ENCODE data around the gene CCN5.

The CCN5 gene

GRCh38 chr20:44738813-44739477 is 23.8 kb downstream of the CCN5 start:
- DNase-seq = peak; percentile 10 to 31

DNA sequence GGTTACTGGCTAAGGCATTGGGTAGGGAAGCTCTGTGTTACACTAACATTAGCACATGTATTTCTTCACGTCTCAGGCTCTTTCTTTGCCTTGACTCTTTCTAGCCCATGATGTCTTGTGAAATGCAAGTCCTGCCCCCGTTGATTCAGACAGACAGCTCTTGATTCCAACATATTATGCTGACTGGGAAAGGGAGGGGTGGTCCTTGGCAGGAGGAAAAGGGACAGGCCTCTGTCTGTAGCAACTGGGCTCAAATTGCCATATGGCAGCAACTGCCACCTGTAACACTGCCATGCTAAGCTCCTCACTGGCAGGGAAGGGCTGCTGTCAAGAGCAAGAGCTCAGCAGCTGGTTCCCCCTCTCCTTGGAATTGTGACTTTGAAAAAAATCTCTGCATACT is 24.8 kb downstream of the CCN5 start:
- DNase-seq = no peak

DNA sequence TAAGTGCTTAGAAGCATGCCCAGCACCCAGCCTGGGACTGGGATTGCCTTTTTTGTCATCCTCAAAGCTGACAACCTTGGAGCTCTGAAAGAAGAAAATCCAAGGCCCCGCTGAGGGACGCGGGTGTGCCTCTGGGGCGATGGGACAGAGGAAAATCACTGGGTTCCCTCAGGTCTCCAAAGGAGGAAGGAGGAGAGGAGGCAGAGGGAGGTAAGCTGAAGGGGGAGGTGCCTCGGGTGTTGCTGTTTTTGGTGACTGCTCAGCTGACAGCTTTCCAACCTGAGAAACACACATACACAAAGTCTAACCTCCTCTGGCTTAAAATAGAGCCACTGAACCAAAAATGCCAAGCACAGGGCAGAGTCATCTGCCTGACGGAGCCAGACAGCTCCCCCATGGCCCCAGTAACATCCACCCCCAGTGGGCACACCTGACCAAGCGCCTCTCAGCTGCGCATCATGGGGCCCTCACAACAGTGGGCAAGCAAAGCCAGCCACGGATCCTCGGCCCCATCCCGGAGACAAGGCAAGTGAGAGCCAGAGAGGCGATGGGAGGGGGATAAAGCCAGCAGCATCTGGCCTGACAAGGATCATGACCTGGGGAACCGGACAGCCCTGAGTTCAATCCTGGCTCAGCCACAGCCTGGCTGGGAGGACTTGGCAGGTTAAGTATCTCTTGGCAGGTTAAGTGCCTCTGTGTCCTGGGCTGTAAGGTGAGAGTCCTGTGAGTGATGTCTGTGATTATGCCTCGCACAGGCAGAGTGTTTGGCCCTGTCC is 27.3 kb downstream of the CCN5 start:
- no peak for DNase-seq

GRCh38 chr20:44743080-44743701 is 28.0 kb downstream of the CCN5 start:
- no peak for DNase-seq

- no peak for DNase-seq
Observed at GRCh38 chr20:44743916-44744655, 28.9 kb downstream of the CCN5 start.

GRCh38 chr20:44745122-44745597 is 30.0 kb downstream of the CCN5 start:
- DNase-seq = no peak

- DNase-seq = peak in 1 of 2 experiments; percentile 1
Observed at GRCh38 chr20:44745598-44746366, 30.6 kb downstream of the CCN5 start, which contains the start of gene KCNK15. TSS of gene KCNK15 (plus strand) at chr20:44745865. CDS start at chr20:44745911, 46 bp downstream.

DNA sequence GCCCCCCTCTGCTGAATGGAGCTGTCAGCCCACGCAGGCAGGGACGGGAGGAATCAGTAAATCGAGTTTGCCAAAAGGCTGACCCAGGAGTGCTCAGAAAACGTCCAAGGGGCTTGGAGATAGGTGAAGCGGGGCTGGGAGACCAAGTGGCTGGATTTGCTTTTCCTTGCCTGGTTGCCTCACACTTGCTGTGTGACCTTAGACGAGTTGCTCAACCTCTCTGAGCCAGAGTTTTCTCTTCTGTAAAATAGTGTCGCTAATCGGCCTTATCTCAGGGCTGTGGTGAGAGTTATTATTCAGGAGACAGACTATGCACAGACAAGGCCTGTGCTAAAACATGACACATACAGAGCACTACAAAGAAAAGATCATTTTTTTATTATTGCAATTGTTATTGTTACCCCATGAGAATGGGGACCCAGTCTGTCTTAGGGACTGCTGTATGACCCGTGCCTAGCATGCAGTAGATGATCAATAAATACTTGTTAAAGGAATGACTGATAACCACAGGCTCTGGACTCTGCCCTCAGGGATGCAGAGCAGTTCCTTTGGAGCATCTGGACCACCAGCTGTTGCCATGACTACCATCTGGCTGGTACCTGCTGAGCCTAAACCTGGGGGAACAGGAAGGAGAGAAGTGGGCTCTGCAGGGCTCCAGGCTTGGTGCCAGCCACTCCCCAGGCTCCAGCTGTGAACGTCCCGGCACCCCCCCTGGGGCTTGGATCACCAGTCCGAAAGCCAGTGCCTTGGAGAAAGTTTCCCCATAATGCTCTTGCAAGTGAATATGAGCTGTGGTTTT is 31.4 kb downstream of the CCN5 start:
- no peak for DNase-seq

DNA sequence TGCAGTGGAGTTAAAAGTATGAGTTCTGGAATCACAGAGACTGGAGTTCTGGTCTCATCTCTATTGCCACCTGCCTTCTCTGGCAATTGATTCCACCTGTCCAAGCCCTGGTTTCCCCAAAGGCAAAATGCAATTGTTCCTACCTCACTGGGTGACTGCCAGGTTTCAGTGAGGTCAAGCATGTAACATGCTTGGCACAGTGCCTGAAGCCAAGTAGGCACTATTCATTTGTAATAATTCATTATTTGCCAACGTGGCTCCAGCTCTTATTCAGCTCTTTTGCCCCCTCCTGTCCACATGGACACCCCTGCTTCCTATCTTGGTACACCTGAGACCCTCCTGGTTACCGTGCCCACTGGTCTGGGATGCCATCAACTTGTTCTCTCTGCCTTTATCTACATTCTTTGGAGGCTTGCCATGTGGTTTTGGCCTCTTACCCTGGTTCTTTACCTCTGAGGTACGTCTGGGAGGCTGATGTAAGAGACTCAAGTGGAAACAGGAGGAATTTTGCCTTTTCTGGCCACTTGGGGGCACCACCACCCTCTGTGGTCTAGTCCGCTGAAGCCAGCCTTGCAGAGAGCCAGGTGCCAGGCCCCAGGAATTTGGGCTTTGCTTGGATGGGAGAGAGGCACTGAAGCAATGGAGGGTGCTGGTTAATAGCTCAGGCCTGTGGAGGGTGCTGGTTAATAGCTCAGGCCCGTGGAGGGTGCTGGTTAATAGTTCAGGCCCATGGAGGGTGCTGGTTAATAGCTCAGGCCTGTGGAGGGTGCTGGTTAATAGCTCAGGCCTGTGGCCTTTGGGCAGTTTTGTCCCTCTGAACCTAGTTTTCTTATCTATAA is 32.2 kb downstream of the CCN5 start:
- DNase-seq = peak; percentile 50 to 61

DNA sequence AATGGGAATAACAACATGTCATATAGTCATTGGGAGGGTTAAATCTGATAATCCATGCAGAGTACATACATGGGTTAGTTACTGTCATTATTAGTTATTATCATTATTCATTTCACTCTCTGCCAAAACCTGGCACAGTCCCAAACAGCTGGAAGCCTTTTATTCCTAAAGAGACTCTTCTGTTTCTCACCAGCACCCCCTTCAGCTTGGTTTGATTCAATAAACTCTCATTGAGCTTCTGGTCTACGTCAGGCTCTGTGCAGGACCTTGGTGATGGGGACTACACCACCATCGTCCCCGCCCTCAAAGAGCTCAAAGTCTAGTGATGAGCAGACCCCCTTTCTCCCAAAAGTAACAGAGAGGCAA is 32.8 kb downstream of the CCN5 start:
- no peak for DNase-seq

DNA sequence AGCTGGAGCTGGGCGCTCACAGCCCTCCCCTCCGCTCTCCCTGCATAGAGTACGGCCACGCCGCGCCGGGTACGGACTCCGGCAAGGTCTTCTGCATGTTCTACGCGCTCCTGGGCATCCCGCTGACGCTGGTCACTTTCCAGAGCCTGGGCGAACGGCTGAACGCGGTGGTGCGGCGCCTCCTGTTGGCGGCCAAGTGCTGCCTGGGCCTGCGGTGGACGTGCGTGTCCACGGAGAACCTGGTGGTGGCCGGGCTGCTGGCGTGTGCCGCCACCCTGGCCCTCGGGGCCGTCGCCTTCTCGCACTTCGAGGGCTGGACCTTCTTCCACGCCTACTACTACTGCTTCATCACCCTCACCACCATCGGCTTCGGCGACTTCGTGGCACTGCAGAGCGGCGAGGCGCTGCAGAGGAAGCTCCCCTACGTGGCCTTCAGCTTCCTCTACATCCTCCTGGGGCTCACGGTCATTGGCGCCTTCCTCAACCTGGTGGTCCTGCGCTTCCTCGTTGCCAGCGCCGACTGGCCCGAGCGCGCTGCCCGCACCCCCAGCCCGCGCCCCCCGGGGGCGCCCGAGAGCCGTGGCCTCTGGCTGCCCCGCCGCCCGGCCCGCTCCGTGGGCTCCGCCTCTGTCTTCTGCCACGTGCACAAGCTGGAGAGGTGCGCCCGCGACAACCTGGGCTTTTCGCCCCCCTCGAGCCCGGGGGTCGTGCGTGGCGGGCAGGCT is 35.1 kb downstream of the CCN5 start:
- DNase-seq = no peak

DNA sequence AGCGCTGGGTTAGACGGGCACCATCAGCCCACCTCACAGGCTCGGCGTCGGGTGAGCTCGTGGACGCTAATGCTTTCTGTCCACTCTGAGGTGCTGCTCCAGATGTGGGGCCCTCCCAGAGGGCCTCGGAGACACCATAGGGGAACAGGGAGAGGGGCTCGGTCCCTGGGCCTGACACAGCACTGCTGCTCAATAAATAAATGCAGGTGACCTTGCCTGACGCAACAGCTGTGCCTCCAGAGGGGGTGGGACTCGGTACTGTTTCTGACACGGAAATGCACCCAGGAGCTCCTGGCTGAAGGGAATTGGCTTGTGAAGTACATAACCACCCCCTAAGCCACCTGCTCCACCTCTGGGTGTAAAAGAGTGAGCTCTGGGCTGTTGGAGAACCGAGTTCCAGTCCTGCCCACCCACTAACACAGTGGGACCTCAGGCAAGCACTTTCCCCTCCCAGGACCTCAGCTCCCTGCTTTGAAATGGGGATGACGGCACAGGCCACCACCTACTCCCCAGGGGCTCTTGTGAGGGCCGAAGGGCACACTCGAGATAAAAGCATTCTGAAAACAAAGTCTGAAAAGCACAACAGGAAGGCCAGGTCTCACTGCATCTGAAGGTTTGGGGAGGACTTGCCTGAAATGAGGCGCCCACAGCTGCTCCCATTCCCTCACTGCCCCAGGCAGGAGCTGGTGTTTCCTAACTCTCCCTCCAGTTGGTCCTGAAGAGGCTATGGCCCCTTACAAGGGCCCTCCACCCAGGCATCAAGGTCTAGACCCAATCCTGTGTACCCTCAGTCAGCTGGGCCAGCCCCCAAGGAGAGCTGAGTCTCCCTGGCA is 37.1 kb downstream of the CCN5 start:
- DNase-seq = no peak

DNA sequence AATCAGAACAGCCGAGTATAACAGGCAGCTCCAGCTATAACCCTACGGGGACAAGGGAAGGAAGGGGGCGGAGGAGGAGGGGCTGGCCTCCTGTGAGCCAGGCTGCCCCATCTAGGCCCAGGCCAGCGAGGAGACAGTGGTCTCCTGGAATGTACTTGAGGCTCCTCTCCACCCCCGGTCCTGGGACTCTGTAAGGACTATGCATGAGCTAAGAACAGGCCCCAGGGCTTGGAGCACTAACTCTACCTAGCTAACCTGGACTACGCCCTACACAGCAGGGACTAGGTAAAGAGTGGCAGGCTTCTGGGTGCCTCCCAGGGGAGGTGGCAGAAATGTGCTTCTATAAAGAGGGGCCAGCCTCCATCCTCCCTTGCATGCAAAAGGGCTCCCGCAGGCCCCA is 39.4 kb downstream of the CCN5 start:
- no peak for DNase-seq

GRCh38 chr20:44756011-44756688 is 41.0 kb downstream of the CCN5 start:
- DNase-seq = no peak

- no peak for DNase-seq
Observed at GRCh38 chr20:44756956-44757355, 41.8 kb downstream of the CCN5 start.

GRCh38 chr20:44758247-44759101 is 43.3 kb downstream of the CCN5 start:
- no peak for DNase-seq

DNA sequence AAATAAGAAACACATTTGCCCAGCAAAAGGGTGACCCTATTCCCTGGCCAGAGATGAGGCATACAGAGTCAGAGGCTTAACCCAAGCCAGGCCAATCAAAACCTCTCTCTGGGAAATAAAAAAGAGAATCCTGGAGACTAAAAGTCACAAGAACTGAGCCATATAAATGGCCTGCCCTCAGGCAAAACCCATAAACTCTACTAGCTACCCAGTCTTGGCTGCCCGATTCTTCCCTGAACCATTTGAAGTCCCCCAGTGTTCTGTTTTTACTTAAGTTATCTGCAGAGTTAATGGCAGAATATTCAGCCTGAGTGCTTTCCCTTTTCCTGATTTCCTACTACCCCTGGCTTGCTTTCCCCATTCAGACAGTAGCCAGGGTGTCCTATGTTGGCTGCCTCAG is 44.4 kb downstream of the CCN5 start:
- DNase-seq = no peak
